NB4 (cell line): ENCODE results near the gene AAR2.

Experiments used
- CTCF ChIP-seq: IDR thresholded peaks from one replicate; pipeline ENCODE4 v1.5.1; 2012; ENCODE audit warnings: low read depth, low read length
- MYC ChIP-seq: IDR thresholded peaks from 2 replicates; pipeline ENCODE4 v1.6.1; 2011; ENCODE audit warnings: low read depth, low read length
- POLR2A ChIP-seq: IDR thresholded peaks from 2 replicates; pipeline ENCODE4 v1.6.1; 2011; ENCODE audit warnings: mild to moderate bottlenecking; ENCODE audit not compliant: insufficient read length; ENCODE audit errors: extremely low read depth

GRCh38 chr20:36234771-36235320 lies 1.4 kb upstream of the AAR2 start:
- TF ChIP-seq CTCF (no peak), POLR2A (no peak), MYC (no peak)
